A549 (cell line): ENCODE data around the gene MAP3K20. TPM values are rescaled to one million over a fixed set of nuclear protein-coding genes. Genes with fewer than 3 reads are reported as not detected.

Experiments
- ATAC-seq, 2 experiments: fragments of 200-7000 bp in 1 of 2; fragments of >200 bp in 1 of 2; cut with Nextera tagmentation in 1 of 2; cut with Tn5 transposase in 1 of 2; 3 replicates each; pipeline versions ENCODE4 v1.8.0 to v1.9.1; 2018 to 2020; ENCODE audit warnings: mild to moderate bottlenecking in 1 of 2, moderate library complexity in 1 of 2
- CTCF ChIA-PET: fragments of 300-600 bp; sonication (Branson Sonifier 250); formaldehyde crosslinking; extraction: SDS; loops from one replicate; lab custom pipeline; 2021; ENCODE audit warnings: antibody characterized with exemption, inconsistent platforms; lab: Yijun Ruan, JAX
- POLR2A ChIA-PET: fragments of 350-600 bp; formaldehyde crosslinking; extraction: SDS; loops from one replicate; lab custom pipeline; 2021; ENCODE audit warnings: antibody characterized with exemption, inconsistent platforms; lab: Yijun Ruan, JAX
- DNase-seq, 2 experiments: peaks; one replicate each; pipeline versions ENCODE4 v3.0.0 to v3.0.0-alpha.2; 2011 to 2016; ENCODE audit warnings: low read depth in 1 of 2, low spot score in 1 of 2
- FAIRE-seq: peaks from 2 replicates; lab custom pipeline; 2011; peaks lifted over from hg19 to GRCh38; lab: Jason Lieb, UNC
- H3K27ac ChIP-seq, 2 experiments: fragments of >200 bp; sonication (Bioruptor Twin); formaldehyde crosslinking; 3 replicates each; pipeline ENCODE4 v1.5.1; 2016 to 2017
- H3K4me1 ChIP-seq: fragments of >200 bp; sonication (Bioruptor Twin); formaldehyde crosslinking; 3 replicates; pipeline ENCODE4 v1.6.1; 2016
- H3K4me2 ChIP-seq: fragments of >200 bp; sonication (Bioruptor Twin); formaldehyde crosslinking; 3 replicates; pipeline ENCODE4 v1.6.1; 2016
- H3K4me3 ChIP-seq: fragments of >200 bp; sonication (Bioruptor Twin); formaldehyde crosslinking; 3 replicates; pipeline ENCODE4 v1.5.1; 2016
- H3K9me3 ChIP-seq: fragments of >200 bp; sonication (Bioruptor Twin); formaldehyde crosslinking; 3 replicates; pipeline ENCODE4 v1.6.1; 2016
- CBX8 ChIP-seq: fragments of 200-600 bp; sonication (generic); IDR thresholded peaks from 2 replicates; pipeline ENCODE4 v1.6.1; 2016
- CEBPB ChIP-seq, 2 experiments: fragments of >200 bp in 1 of 2; sonication (Bioruptor Twin) in 1 of 2; formaldehyde crosslinking in 1 of 2; IDR thresholded peaks; 2 replicates each; pipeline ENCODE4 v1.6.1; 2012 to 2016
- CHD2 ChIP-seq: fragments of 150-350 bp; IDR thresholded peaks from 2 replicates; pipeline ENCODE4 v1.6.1; 2014; ENCODE audit warnings: low read length; ENCODE audit not compliant: partially characterized antibody
- EHF ChIP-seq: fragments of 250-450 bp; sonication (Bioruptor Pico); IDR thresholded peaks from 2 replicates; pipeline ENCODE4 v1.5.0; 2020; ENCODE audit warnings: mild to moderate bottlenecking
- EHMT2 ChIP-seq: fragments of 200-600 bp; sonication (generic); IDR thresholded peaks from 2 replicates; pipeline ENCODE4 v1.6.1; 2016; ENCODE audit warnings: antibody characterized with exemption, low read depth, mild to moderate bottlenecking, moderate library complexity
- FOSB ChIP-seq: fragments of 250-450 bp; sonication (Bioruptor Pico); IDR thresholded peaks from 2 replicates; pipeline ENCODE4 v1.5.0; 2020; ENCODE audit warnings: mild to moderate bottlenecking, moderate library complexity
- FOXS1 ChIP-seq: fragments of 250-450 bp; sonication (Bioruptor Pico); IDR thresholded peaks from 2 replicates; pipeline ENCODE4 v1.5.0; 2020; ENCODE audit warnings: mild to moderate bottlenecking, moderate library complexity
- HOXA7 ChIP-seq: fragments of 250-450 bp; sonication (Bioruptor Pico); IDR thresholded peaks from 2 replicates; pipeline ENCODE4 v1.5.0; 2020; ENCODE audit warnings: mild to moderate bottlenecking, moderate library complexity
- JUN ChIP-seq, 2 experiments: fragments of >200 bp; sonication (Bioruptor Twin); formaldehyde crosslinking; IDR thresholded peaks; 2 replicates in 1 of 2; 3 replicates in 1 of 2; pipeline ENCODE4 v1.6.1; 2016 to 2017
- KDM1A ChIP-seq: fragments of 200-600 bp; sonication (generic); IDR thresholded peaks from 2 replicates; pipeline ENCODE4 v1.6.1; 2016; ENCODE audit warnings: low read depth, mild to moderate bottlenecking
- MAFK ChIP-seq: fragments of 450-650 bp; IDR thresholded peaks from 2 replicates; pipeline ENCODE4 v1.6.1; 2014; ENCODE audit not compliant: partially characterized antibody
- MYC ChIP-seq: IDR thresholded peaks from 2 replicates; pipeline ENCODE4 v1.6.1; 2012; ENCODE audit warnings: mild to moderate bottlenecking, inconsistent platforms, low read length, improper control_type of control experiment, borderline replicate concordance
- PHF8 ChIP-seq: fragments of 200-600 bp; sonication (generic); IDR thresholded peaks from 2 replicates; pipeline ENCODE4 v1.6.1; 2016; ENCODE audit warnings: low read depth, mild to moderate bottlenecking, antibody characterized with exemption, moderate library complexity, borderline replicate concordance
- POLR2AphosphoS2 ChIP-seq: conservative IDR thresholded peaks from 2 replicates; pipeline ENCODE4 v1.6.1; 2012; ENCODE audit warnings: low read length, improper control_type of control experiment, inconsistent platforms
- RAD21 ChIP-seq, 2 experiments: fragments of >200 bp in 1 of 2; sonication (Bioruptor Twin) in 1 of 2; formaldehyde crosslinking in 1 of 2; IDR thresholded peaks in 1 of 2; conservative IDR thresholded peaks in 1 of 2; 2 replicates in 1 of 2; 3 replicates in 1 of 2; pipeline ENCODE4 v1.6.1; 2012 to 2018; ENCODE audit warnings: inconsistent platforms in 1 of 2
- SREBF2 ChIP-seq: fragments of 450-650 bp; IDR thresholded peaks from 2 replicates; pipeline ENCODE4 v1.6.1; 2014; ENCODE audit warnings: mild to moderate bottlenecking, moderate library complexity
- ZFP36 ChIP-seq: fragments of 450-650 bp; IDR thresholded peaks from 2 replicates; pipeline ENCODE4 v1.6.1; 2014; ENCODE audit warnings: borderline replicate concordance; ENCODE audit not compliant: partially characterized antibody
- ZNF302 ChIP-seq: fragments of 250-450 bp; sonication (Bioruptor Pico); IDR thresholded peaks from 2 replicates; pipeline ENCODE4 v1.9.0; 2021; ENCODE audit warnings: inconsistent platforms, mild to moderate bottlenecking, moderate library complexity
- WGBS: methylation state at CpG from one replicate; pipeline ENCODE4 v1.1.6; 2017; ENCODE audit errors: missing lambda C conversion rate; 5-methylcytosine and 5-hydroxymethylcytosine counted together
- polyA plus RNA-seq, 4 experiments: library from polyadenylated mRNA; depleted of rRNA in 3 of 4; stranded (reverse); fragments of >200 nt; fragmentation: RNase III in 1 of 4; extraction: RNeasy Plus Mini Kit Qiagen cat#74134 plus additional on column Dnase treatment in 1 of 4; gene quantifications; 2 replicates in 3 of 4; 3 replicates in 1 of 4; pipeline ENCODE4 v1.2.3, GENCODE V29; 2011 to 2017
- TF ChIP-seq, protein P1 (sequence below): fragments of >200 bp; sonication (Bioruptor Twin); formaldehyde crosslinking; IDR thresholded peaks from 2 replicates; pipeline ENCODE4 v1.6.1; 2016
- TF ChIP-seq, protein P2 (sequence below): IDR thresholded peaks from 2 replicates; pipeline ENCODE4 v1.6.1; 2012; ENCODE audit warnings: low read depth, borderline replicate concordance
- TF ChIP-seq, protein P3 (sequence below): fragments of >200 bp; sonication (Bioruptor Twin); formaldehyde crosslinking; IDR thresholded peaks from 3 replicates; pipeline ENCODE4 v1.6.1; 2016
- TF ChIP-seq, protein P4 (sequence below): fragments of 200-600 bp; sonication (generic); IDR thresholded peaks from 2 replicates; pipeline ENCODE4 v1.6.1; 2016; ENCODE audit warnings: antibody characterized with exemption, mild to moderate bottlenecking, moderate library complexity
- TF ChIP-seq, protein P5 (sequence below): fragments of 250-450 bp; sonication (Bioruptor Pico); IDR thresholded peaks from 2 replicates; pipeline ENCODE4 v1.5.0; 2020; ENCODE audit warnings: low read depth, mild to moderate bottlenecking, moderate library complexity
- TF ChIP-seq, protein P6 (sequence below): IDR thresholded peaks from 2 replicates; pipeline ENCODE4 v1.6.1; 2012
- TF ChIP-seq, protein P7 (sequence below): fragments of 450-650 bp; IDR thresholded peaks from 2 replicates; pipeline ENCODE4 v1.6.1; 2014; ENCODE audit warnings: antibody characterized with exemption

MAP3K20 gene
- polyA plus RNA-seq, 2 of the 4 experiments (the other 2 are of a cell fraction), result 34.7 to 80.7 TPM

DNA sequence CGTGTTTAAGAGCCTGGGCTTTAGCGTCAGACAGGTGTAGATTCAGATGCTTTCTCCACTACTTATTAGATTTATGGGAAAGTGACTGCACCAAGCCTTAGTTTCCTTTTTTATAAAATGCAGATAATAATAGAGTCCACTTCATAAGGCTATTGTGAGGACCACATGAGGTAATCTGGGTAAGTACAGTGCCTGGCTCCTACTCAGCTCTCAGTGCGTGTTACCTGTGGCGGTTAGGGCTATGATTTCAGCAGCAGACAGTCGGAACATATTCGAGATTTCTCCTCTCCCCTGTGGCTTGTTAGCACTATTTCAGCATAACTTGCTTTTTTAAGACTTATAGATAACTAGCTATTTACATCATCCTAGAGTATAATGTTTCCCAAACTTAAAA lies 32.0 kb downstream of the MAP3K20 start:
- POLR2A ChIA-PET, result no interaction called here
- DNase-seq, result no peak
- no peak overlapping the region for H3K4me2 ChIP-seq
- TF ChIP-seq EHF (CRISPR knock-in tag), result no peak
- TF ChIP-seq MAFK, result no peak
- TF ChIP-seq, all 56 proteins: peak for 0
- H3K4me1 ChIP-seq, result peaks cover 44% of the 10 kb centered on the region
- CTCF ChIA-PET, result interaction anchor here (0.9 to 2.3 kb wide), 4 partner anchors 9 to 103 kb away, joined by 3 to 10 read pairs (median 6); no protein-coding TSS in a partner anchor
- ATAC-seq (no peak), FAIRE-seq (no peak)
- H3K9me3 ChIP-seq, result peaks cover 9% of the 10 kb centered on the region; the same call in 2 of the 3 replicates
- peak overlapping the region; percentile 83 to 86 for H3K27ac ChIP-seq
- 91% methylated on average over 6 of the region's 6 CpGs for WGBS
- H3K4me3 ChIP-seq, result no peak overlapping the region

DNA sequence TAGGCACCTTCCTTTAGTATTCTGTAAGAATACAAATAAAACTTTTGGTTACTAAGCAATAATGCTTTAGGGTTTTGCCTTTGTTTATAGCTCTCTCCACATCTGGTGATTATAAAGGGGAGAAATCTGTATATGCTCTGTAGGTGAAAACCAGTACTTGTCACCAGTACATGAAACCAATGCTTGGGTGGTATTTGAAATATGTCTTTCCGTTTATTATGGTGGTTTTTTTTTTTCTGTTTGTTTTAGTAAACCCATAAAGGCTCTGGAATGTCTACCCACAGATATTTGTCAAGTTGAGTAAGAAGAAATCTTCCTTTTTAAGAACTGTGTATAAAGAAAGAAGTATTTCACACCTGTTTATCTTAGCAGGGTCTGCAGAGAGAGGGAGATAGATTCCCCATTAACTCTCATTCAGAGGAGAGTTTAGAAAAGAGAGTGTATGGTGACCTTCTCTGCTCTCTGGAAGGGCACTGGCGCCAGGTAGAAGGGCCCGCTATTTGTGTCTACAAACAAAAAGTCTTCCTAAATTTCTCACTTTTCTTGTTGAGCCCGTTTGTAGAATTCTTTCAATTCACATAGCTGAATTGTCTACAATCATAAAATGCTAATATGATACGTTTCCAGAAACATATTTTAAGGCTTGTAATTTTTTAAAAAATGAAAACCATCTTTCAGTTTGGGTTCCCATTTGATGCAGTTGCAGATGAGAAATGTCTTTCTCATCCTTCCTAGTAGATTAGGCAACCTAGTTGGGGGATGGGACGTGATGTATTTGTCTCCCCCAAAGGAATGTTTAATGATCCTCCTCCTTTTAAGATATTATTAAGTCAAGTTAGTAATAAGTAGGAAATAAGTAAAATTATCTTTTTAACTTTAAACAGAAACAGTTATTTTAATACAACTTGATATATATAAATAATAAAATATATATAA lies 33.9 kb downstream of the MAP3K20 start:
- ChIA-PET POLR2A (interaction anchor here (1.0 kb wide), 2 partner anchors 50 to 60 kb away, joined by 3 read pairs; no protein-coding TSS in a partner anchor), CTCF (interaction anchor here (1.1 to 3.4 kb wide), 2 partner anchors 82 to 101 kb away, joined by 4 to 11 read pairs; no protein-coding TSS in a partner anchor)
- peak overlapping the region; percentile 93 for H3K4me2 ChIP-seq
- DNase-seq, result peak in 1 of 2 experiments; percentile 77
- H3K9me3 ChIP-seq, result peaks cover 9% of the 10 kb centered on the region; the same call in 2 of the 3 replicates
- peak; percentile 82 to 89 for ATAC-seq
- H3K27ac ChIP-seq, result peak overlapping the region; percentile 83 to 86
- peaks cover 44% of the 10 kb centered on the region for H3K4me1 ChIP-seq
- H3K4me3 ChIP-seq, result peak overlapping the region; percentile 30; the same call in 2 of the 3 replicates
- 3% methylated on average over 6 of the region's 6 CpGs for WGBS
- no peak for FAIRE-seq
- no peak for TF ChIP-seq PHF8
- TF ChIP-seq, protein P1, sequence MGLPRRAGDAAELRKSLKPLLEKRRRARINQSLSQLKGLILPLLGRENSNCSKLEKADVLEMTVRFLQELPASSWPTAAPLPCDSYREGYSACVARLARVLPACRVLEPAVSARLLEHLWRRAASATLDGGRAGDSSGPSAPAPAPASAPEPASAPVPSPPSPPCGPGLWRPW, result no peak; the same call in 1 of the 2 replicates
- TF ChIP-seq, protein P2, sequence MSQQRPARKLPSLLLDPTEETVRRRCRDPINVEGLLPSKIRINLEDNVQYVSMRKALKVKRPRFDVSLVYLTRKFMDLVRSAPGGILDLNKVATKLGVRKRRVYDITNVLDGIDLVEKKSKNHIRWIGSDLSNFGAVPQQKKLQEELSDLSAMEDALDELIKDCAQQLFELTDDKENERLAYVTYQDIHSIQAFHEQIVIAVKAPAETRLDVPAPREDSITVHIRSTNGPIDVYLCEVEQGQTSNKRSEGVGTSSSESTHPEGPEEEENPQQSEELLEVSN, result no peak
- TF ChIP-seq, protein P3, sequence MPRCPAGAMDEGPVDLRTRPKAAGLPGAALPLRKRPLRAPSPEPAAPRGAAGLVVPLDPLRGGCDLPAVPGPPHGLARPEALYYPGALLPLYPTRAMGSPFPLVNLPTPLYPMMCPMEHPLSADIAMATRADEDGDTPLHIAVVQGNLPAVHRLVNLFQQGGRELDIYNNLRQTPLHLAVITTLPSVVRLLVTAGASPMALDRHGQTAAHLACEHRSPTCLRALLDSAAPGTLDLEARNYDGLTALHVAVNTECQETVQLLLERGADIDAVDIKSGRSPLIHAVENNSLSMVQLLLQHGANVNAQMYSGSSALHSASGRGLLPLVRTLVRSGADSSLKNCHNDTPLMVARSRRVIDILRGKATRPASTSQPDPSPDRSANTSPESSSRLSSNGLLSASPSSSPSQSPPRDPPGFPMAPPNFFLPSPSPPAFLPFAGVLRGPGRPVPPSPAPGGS, result 0 out of 3 replicates have a peak, but pooled peaks have one; percentile 59
- TF ChIP-seq EHMT2, result no peak
- TF ChIP-seq, protein P4, sequence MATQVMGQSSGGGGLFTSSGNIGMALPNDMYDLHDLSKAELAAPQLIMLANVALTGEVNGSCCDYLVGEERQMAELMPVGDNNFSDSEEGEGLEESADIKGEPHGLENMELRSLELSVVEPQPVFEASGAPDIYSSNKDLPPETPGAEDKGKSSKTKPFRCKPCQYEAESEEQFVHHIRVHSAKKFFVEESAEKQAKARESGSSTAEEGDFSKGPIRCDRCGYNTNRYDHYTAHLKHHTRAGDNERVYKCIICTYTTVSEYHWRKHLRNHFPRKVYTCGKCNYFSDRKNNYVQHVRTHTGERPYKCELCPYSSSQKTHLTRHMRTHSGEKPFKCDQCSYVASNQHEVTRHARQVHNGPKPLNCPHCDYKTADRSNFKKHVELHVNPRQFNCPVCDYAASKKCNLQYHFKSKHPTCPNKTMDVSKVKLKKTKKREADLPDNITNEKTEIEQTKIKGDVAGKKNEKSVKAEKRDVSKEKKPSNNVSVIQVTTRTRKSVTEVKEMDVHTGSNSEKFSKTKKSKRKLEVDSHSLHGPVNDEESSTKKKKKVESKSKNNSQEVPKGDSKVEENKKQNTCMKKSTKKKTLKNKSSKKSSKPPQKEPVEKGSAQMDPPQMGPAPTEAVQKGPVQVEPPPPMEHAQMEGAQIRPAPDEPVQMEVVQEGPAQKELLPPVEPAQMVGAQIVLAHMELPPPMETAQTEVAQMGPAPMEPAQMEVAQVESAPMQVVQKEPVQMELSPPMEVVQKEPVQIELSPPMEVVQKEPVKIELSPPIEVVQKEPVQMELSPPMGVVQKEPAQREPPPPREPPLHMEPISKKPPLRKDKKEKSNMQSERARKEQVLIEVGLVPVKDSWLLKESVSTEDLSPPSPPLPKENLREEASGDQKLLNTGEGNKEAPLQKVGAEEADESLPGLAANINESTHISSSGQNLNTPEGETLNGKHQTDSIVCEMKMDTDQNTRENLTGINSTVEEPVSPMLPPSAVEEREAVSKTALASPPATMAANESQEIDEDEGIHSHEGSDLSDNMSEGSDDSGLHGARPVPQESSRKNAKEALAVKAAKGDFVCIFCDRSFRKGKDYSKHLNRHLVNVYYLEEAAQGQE, result no peak
- TF ChIP-seq POLR2AphosphoS2, result no peak
- TF ChIP-seq ZNF302 (CRISPR knock-in tag), result no peak
- no peak for TF ChIP-seq SREBF2
- no peak for TF ChIP-seq KDM1A
- no peak for TF ChIP-seq FOSB (CRISPR knock-in tag)
- TF ChIP-seq, protein P5, sequence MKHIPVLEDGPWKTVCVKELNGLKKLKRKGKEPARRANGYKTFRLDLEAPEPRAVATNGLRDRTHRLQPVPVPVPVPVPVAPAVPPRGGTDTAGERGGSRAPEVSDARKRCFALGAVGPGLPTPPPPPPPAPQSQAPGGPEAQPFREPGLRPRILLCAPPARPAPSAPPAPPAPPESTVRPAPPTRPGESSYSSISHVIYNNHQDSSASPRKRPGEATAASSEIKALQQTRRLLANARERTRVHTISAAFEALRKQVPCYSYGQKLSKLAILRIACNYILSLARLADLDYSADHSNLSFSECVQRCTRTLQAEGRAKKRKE (CRISPR knock-in tag), result no peak
- TF ChIP-seq MYC, result no peak
- TF ChIP-seq ZFP36, result no peak
- TF ChIP-seq HOXA7 (CRISPR knock-in tag), result no peak
- no peak for TF ChIP-seq CHD2
- TF ChIP-seq, protein P6, sequence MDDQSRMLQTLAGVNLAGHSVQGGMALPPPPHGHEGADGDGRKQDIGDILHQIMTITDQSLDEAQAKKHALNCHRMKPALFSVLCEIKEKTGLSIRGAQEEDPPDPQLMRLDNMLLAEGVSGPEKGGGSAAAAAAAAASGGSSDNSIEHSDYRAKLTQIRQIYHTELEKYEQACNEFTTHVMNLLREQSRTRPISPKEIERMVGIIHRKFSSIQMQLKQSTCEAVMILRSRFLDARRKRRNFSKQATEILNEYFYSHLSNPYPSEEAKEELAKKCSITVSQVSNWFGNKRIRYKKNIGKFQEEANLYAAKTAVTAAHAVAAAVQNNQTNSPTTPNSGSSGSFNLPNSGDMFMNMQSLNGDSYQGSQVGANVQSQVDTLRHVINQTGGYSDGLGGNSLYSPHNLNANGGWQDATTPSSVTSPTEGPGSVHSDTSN, result no peak
- TF ChIP-seq, protein P7, sequence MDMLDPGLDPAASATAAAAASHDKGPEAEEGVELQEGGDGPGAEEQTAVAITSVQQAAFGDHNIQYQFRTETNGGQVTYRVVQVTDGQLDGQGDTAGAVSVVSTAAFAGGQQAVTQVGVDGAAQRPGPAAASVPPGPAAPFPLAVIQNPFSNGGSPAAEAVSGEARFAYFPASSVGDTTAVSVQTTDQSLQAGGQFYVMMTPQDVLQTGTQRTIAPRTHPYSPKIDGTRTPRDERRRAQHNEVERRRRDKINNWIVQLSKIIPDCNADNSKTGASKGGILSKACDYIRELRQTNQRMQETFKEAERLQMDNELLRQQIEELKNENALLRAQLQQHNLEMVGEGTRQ, result no peak
- no peak for TF ChIP-seq CBX8
- peak in 1 of 2 experiments; percentile 29; a peak in 1 of 5 replicates for TF ChIP-seq RAD21 (conservative IDR thresholded peaks at IDR 0.05 in 1 of 2, IDR thresholded peaks at IDR 0.05 in 1 of 2)
- no peak for TF ChIP-seq MAFK
- TF ChIP-seq FOXS1 (CRISPR knock-in tag), result no peak
- 0 out of 5 replicates have a peak, but pooled peaks of 1 of the 2 experiments have one; percentile 68 for TF ChIP-seq JUN (IDR thresholded peaks at IDR 0.05)
- TF ChIP-seq CEBPB (IDR thresholded peaks at IDR 0.05), result peak; percentile 57 to 89
